ENCODE results near the gene MEGF9.

- TF ChIP-seq, protein P1, sequence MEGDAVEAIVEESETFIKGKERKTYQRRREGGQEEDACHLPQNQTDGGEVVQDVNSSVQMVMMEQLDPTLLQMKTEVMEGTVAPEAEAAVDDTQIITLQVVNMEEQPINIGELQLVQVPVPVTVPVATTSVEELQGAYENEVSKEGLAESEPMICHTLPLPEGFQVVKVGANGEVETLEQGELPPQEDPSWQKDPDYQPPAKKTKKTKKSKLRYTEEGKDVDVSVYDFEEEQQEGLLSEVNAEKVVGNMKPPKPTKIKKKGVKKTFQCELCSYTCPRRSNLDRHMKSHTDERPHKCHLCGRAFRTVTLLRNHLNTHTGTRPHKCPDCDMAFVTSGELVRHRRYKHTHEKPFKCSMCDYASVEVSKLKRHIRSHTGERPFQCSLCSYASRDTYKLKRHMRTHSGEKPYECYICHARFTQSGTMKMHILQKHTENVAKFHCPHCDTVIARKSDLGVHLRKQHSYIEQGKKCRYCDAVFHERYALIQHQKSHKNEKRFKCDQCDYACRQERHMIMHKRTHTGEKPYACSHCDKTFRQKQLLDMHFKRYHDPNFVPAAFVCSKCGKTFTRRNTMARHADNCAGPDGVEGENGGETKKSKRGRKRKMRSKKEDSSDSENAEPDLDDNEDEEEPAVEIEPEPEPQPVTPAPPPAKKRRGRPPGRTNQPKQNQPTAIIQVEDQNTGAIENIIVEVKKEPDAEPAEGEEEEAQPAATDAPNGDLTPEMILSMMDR (IDR thresholded peaks at IDR 0.05; ENCODE audit: insufficient read depth, low read depth, low read length), result no peak
- no peak for TF ChIP-seq EZH2 (IDR thresholded peaks at IDR 0.05; ENCODE audit: insufficient read depth, low read length)
These were observed 51.8 kb downstream of the MEGF9 start for GRCh38 chr9:120662513-120662912.

All from astrocyte (in vitro differentiated cells and primary cell).